GM15510 (cell line): Measurements from ENCODE around the gene NR1D1.

ENCODE experiments used
- POLR2A ChIP-seq: IDR thresholded peaks from 3 replicates; pipeline ENCODE4 v1.6.1; 2011; ENCODE audit warnings: borderline replicate concordance; ENCODE audit not compliant: insufficient read length; ENCODE audit errors: extremely low read depth

Gene NR1D1

DNA sequence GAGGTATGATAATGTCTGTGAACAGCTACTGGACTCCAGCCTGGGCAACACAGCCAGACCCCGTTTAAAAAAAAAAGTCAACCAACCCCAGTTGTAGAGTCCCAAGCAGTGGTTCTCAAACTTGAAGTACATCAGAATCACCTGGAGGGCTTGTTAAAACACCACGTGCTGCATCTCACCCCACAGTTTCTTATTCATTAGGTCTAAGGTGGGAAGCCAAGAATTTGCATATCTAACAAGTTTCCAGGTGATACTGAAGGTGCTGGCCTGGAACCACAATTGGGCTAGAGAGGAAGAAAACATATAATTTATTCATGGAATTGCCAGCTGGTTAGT is 14.7 kb upstream of the NR1D1 start:
- TF ChIP-seq POLR2A, result no peak

DNA sequence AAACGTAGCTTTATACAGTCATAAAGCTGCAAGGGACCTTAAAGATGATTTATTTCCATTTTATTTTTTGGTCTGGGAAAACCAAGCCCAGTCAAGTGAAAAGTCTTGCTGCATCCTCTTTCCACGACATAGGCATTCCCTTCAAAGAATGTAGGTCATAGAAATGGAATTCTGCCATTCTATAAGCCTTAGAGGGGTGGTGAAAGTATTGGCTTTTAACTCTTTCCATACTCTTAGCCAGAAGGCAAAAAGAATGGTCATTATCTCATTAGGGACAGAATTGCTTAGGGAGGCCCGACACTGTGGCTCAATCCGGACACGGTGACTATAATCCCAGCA is 13.5 kb upstream of the NR1D1 start:
- TF ChIP-seq POLR2A, result no peak

DNA sequence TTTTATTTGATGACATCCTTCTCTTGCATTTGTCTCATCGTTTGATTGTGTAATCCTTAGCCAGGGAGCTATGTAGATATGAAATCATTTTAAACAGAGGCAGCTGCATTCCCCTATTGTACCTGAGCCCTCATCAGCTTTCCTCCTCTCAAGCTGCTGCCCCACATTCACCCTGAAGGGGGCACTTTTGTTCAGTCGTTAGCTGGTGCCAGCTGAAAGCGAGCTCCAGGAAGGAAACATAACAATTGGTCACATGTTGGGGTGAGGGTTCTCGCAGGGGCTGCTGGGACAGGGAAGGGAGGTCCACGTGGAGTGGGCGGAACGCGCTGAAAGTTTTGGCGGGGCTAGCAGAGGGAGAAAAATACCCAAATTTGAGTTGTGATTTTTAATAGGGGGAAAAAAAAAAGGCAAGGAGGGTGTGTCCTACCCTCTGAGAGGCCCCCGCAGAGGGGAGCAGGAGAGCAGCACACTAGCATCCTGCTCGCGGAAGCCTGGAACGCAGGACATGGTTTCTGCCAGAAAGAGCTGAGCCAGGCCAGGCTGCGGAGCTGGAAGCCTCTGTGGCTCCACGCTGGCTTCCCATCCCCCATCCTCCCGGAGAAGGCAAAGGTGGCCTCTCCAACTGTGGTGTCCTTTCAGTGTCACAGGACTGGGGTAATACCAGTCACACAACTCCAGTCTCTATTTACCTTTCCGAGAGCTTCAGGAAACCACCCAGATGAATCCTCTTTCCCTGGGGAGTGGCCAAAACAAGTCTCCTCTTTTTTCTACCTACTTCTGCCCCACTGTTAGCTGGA is 12.9 kb upstream of the NR1D1 start:
- peak; percentile 61 for TF ChIP-seq POLR2A

DNA sequence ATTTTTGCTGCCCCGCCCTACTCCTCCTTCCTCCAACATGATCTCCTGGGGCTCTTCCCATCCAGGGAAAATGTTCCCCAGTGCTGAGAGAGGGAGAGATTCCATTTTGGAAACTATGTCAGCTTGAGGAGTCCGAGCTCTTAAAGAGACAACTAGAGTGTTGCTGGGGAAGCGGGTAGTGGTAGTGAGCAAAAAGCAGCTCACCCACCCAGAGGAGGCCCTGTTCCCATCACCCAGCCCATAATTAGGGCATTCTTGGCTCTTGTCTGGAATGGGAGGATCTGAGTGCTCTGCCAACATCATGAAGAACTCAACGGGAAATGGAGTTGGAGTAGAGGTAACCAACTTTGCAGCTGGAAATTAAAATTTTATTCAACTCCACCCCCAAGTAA is 12.3 kb upstream of the NR1D1 start:
- no peak for TF ChIP-seq POLR2A

DNA sequence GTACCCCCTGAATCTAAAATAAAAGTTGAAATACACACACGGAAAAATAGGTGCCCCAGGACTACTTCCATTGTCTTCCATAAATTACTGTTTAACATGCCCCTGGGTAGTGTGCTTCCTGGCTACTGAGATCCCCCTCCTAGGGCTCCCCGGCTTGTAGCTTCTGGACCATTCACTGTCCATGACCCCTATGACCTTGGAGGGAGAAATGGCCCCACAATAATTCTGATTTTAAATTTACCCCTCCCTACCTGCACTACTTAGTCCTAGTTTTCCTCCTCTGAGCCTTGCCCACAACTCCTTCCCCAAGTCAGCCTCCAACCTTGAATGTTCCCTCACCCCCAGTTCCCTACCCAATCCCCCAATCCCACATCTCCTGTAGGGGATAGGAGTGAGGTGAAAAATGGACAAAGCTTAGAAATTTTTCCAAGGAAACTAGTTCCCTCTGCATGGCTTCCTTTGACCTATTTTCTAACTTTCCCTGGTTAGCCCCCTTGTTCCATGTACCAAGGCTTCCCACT is 11.9 kb upstream of the NR1D1 start:
- TF ChIP-seq POLR2A, result no peak

DNA sequence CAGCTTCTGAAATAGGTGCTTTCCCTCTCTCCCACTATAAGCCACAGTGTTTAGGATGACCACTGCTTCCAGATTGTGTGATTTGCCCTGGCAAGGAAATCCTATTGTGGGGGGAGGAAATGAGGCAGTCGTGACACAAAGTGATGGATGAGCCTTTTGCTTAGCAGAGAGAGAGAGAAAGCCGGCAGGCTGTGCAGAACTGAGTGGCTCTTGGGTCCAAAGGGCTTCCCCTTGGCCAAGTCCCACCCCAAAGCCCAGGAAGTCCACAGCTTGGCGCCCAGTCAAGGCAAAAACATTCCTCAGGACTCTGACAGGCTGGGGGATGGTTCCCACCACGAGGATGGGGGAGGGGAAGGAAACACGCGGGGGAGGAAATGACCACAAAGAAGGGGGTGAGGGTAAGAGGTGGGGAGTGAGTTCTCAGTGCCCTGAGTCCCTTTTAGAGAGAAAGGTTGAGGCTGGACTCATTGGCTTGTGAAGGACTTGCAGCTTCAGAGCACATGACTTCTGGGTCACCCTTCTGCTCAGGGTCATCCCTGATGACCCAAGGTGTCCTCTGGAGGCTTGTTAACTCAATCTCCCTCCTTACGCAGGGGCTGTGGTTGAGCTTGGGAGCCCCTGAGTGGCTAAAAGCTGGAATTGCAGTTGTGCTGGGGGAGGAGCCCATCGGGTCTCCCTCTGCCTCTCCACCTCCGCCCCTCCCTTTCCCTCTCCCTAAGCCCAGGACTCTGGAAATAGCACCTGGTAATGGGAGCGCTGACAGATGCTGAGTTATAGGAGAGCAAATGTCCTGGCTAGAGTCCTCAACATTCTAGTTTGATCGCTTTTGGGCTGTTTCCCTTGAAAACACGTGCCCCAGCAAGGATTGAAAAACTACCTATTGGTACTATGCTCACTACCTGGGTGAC is 11.1 kb upstream of the NR1D1 start:
- peak; percentile 32 for TF ChIP-seq POLR2A

DNA sequence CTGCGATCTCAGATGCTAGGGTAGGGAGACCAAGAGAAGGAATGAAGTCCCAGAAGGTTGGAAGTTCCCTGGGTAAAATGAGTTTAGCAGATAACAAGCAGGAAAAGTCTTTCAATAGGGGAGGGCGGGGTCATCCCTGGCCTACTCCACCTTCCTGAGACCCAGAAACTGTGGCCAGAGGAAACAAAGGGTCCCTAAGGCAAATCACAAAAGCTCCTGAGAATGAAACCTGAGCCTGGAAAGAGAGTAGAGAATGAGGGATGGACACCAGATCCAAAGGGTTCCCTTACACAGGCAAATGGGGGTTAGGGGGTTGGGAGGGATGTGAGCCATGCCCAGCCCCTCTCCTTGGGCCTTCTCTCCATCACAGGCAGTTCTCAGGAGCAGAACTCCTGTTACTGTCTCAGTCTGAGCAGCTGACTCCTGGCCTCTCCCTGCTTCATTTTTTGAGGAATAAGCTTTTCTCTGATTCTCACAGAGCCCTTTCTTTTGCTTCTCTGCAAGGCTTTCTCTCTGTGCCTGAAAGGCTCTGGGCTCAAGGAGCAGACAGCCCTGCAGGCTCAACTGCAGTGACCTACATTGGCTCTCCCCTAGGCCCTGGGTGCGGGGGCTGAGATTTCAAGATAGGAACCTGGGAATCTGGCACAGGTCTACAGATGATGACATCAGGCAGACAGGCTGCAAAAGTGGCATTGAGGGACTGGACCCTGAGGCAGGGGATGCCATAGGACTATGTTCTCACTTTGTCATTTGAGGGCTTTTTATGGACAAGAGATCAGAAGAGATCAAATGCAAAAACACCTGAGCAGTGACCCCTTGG is 9.8 kb upstream of the NR1D1 start:
- TF ChIP-seq POLR2A, result no peak

DNA sequence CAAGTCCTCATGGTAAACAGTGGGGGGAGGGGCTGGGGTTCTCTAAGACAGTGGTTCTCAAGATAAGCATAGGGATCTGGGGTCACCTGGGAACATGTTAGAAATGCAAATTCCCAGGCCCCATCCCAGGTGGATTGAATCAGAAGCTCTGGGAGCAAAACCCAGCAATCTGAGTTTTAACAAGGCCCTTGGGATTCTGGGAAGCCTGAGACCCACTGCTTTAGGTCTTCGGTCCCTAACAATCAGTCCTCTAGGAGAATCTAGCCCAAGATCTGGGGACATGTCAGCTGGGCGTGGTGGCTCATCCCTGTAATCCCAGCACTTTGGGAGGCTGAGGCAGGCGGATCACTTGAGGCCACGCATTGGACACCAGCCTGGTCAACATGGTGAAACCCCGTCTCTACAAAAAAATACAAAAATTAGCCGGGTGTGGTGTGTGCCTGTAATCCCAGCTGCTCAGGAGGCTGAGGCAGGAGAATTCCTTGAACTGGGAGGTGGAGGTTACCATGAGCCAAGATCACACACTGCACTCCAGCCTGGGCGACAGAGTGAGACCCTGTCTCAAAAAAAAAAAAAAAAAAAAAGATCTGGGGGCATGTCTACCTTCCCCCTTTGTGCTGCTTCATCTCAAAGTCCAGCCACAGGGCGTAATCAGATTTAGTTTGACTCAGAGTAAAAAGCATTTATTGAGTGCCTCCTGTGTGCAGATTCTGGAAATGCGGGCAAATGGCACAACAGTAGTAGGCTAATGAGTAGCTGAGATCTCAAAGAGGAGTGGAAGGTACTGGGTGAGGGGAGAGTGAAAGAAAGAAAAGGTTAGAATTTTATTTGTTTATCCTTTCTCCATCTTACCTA is 8.8 kb upstream of the NR1D1 start:
- no peak for TF ChIP-seq POLR2A

DNA sequence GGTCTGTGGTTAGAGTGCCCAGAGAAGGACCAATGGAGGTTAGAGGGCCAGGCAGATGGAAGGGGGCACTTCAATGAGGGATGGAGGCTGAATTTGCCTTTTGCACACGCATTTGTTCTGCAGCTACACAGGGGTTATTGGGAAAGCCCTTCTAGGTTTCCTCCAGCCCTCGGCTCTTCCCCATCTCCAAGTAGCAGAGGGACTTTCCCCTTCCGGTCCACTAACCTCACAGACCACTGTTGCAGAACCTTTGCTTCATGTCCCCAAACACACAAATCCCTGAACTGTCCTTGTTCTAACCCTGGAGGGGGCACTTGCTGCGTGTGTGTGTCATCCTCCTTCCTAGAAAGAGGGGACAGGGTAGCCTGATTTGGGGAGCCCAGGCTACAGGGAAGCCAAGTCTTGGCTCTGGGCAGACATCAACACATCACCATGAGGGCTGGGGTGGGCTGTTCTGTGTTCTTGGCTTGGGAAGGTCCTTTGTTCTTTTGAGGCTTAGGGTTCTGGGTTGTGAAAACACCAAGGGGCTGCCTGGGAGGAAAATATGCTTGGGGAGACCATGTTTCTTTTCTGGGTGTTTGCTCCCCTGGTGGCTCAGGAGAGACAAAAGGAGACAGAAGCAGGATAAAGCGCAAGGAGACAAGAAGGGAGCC is 7.3 kb upstream of the NR1D1 start:
- TF ChIP-seq POLR2A, result no peak

DNA sequence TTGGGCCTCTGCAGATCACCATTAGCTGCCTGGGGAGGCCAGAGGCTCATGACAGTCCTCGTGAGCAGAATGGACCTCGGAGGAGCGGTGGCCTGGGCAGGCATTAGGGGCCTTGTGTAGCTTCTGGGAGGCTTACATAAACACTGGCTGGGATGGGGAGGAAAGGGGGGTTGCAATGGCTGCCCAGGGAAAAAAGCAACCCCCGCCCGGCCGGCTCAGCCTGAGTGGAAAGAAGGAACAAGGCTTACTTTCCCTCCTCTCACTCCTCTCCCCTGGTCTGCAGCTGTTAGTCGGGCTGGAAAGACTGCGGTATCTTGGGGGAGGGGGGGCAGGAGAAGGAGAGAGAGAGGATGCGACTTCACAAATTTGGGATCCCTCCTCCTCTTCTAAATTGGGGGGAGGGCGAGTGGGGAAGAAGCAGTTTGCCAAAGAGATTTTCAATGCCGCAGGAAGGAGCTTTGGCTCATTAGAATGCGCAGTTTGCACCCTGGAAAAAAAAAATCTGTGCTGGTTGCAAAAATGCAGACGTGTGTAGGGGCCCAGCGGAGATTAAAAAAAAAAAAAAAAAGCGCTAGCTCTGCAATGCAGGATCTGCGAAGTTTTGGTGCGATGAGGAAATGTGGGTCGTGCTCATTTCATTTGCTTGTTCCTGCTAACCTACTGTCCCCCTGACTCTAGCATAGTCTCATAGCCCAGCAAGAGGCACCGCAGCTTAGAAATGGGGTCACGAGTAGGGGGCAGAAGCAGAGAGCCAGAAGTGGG is 6.6 kb upstream of the NR1D1 start:
- no peak for TF ChIP-seq POLR2A

DNA sequence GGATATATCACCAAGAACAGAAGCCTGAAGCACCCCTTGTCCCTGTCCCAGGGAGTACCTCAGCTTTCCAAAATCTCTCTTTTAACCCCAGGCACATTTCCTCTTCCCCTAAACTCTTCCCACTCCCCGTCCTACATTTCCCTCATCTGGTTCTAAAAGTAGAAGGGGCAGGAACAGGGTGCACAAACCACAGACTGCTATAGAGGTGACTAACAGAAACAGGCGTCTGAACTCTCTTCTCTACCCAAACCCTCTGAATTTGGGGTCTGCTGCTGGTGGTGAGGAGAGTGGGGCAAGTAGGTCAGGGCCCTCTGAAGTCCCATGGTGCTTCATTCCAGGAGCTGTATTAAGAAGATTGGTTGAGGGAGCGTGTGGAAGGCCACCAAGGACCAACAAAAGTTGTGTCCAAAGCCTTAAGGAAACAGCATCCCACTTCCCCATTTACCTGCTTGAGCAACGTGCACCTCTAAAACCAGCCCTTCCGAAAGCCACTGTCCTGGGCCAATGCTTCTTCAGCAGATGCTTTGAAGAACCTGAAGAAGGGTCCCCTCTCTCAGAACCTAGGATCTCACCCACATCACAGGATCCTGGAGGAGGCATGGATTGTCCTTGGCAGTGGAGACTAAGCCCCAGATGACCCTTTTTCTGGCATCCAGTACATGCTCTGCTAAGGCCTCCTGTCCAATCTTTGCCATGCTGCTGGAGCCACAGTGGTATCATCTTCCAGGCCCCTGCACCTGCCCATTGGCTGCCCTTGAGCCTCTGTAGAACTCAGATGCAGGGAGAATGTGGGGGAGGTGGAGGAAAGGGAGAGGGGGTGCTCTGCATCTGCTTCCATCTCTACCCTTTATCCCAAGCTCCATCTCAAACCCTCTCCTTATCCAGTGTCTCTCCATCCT is 5.7 kb upstream of the NR1D1 start:
- TF ChIP-seq POLR2A, result no peak
